Activated T-cell treated with anti-CD3 and anti-CD28 coated beads, Interleukin-2, amount 50 U/mL, for 1 hour (primary cell): ENCODE data around the gene TWIST2.

ENCODE experiments used
- DNase-seq: peaks from one replicate; pipeline ENCODE4 v3.0.0-alpha.2; 2020

The TWIST2 gene

DNA sequence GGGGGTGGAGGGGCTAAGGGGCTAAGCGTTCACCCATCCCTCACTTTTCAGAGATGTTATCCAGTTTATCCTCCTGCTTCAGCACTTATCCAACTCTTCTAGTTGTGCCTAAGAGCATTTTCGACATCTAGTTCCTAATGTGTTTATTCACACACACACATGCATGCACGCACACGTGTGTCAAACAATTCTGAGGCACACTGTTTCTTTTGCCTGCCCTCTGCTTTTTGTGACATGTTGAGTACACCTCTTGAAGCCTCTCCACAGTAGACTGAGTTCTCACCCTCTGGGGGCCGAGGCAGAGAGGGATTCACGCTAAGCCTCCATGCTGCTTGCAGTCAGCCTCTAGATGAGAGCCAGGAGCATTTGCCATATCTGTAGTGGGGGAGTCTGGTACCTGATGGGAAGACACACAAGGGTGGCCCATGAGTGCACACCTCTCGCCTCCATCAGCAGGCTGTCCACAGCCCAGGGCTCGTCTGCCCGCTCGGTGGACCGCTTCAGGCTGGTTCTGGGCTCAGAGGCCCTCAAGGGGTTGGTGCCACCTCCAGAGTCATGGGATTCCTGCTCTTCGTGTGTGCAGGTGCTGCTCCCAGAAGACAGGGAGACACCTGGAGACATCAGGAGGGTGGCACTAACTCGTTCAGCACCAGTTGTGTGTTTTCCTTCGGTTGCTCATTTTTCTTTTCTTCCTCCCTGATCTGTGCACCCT lies 11.9 kb downstream of the TWIST2 start:
- no peak for DNase-seq

DNA sequence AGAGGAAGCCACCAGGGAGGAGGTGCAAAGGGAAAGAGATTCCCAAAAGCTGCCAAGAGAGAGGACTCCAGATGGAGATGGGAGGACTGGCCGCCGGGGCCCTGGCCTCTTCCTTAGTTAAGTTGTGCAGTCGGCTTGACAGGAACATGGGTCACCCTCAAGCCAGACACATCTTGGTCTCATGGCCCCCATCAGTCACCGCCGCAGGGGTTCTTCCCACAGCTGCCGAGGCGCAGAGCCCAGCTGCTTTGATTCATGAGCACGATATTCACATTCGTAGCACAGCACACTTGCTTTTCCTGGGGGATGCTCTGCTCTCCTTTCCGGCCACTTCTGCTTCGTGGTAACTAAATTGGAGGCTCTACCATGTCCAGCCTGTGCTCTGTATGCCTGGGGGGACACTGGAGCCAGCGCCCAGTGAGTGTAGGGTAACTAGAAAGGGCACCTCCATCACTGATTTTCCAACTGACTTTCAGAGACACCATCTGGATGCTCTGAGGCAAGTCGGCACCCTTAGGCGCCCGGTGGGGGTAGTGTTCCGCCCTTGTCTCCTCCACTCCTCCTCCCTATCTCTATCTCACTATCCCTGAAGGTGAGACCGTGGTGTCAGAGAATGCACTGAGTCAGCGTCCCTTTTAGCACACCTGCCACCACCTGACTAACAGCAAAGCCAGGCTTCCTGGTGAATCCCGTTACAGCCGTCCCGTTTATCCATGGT lies 13.3 kb downstream of the TWIST2 start:
- DNase-seq: no peak

DNA sequence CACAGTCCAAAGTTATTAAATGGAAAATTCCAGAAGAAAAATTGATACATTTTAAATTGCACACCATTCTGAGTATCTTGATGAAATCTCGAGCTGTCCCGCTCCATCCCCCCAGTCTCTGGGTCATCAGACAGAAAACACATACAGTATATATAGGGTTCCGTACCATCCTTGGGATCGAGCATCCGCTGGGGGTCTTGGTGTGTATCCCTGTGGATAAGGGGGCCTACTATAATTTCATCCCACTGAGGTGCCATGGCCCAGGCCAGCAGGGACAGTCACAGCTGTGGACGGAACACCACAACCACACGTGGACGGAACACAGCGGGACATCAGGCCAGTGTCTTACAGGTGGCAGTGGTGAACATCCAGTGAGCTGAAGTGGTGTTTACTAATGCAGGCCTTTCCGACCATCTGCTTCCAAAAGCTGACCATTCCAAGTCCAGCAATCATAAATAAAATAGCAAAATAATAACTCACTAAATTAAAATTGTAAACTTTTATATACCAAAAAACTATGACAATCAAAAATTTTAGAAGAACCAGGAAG lies 14.0 kb downstream of the TWIST2 start:
- no peak for DNase-seq

DNA sequence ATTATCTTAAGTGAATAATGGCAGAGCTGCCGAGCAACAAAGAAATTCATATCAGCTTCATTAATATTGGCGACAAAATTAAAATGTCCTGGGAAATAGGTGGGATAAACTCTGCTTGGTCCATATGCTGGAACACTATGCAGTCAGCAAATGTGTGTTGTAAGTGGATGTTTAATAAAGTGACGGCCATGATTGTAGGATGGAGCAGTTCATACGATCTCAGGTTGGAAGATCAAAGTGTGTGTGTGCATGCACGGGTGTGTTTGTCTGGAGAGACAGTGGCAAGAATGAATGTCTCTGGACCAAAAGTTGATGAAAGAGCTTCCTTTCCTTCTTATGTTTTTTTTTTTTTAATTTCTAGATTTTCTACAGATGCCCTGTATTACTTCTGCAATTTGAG lies 14.8 kb downstream of the TWIST2 start:
- no peak for DNase-seq

DNA sequence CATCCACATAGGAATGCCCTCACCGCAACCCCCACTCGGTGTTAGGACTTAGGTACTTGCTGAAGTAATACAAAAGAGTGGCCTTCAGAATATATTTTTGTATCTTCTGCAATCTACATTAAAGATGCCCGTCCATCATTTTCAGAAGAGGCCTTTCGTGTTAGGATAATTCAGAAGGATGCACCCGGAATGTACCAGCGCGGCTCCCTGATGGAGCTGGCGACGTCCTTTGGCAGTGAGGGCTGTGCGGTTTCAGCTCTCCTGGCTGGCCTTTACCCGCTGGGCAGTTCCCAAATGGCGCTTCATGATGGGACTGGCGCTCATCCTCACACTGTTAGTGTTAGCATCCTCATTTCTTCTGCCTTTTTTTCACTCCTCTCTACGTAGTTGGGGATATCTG lies 15.3 kb downstream of the TWIST2 start:
- DNase-seq: no peak

DNA sequence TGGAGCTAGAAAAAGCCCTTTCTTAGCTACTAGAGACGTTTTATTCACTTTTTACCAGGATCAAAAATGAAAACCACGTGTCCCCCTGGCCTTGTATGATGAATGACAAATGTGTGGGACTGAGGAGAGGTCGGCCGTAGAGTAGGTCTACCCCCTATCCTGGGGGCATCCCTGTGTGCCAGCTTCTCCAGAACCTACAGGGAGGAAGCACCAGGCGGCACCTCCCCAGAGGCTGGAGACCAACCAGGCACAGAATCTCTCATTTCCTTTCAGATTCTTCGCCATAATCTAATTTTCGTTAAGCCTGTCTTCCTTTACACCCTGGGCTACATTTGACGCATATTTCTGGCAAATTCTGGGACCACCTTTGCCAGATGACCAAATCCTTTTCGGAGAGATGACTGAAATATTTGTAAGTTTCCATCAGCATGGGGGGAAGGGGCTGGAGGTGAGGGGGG lies 15.9 kb downstream of the TWIST2 start:
- DNase-seq: no peak

DNA sequence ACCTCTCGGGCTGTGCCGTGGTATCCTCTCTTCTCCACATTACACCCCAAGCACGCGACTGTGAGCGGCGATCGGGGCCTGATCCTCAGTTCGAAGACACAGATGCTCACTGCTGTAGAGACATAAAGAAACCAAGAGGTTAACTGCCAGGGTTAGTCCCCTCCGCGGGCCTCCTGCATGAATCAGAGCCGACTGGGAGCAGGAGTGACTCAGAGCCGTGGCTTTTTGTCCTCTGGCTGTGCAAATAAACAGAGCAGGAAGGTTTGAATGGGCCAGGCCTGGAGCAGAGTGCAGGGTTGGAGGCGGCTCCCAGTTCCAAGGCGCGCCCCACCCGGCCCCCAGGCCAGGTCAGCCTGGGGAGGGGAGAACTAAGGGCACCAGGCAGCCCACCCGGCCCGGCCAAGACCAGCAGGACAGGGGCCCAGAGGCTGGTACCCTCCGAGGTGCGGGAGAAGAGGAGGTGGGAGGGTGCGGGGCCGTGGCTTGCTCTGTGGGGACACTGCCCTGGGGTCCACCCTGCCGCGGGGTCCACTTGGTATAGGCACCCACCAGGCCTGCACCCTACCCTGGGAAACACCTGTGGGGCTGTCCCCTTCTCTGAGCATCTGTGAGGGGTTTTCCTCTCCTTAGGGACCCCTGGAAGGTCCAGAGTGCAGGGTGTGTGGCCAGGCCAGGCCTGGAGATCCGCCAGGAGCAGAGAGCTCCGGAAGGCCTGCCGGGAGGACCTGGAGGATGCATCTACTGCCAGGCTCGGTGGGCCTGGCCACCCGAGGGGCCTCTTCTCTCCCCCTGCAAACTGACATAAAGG lies 16.5 kb downstream of the TWIST2 start:
- no peak for DNase-seq

DNA sequence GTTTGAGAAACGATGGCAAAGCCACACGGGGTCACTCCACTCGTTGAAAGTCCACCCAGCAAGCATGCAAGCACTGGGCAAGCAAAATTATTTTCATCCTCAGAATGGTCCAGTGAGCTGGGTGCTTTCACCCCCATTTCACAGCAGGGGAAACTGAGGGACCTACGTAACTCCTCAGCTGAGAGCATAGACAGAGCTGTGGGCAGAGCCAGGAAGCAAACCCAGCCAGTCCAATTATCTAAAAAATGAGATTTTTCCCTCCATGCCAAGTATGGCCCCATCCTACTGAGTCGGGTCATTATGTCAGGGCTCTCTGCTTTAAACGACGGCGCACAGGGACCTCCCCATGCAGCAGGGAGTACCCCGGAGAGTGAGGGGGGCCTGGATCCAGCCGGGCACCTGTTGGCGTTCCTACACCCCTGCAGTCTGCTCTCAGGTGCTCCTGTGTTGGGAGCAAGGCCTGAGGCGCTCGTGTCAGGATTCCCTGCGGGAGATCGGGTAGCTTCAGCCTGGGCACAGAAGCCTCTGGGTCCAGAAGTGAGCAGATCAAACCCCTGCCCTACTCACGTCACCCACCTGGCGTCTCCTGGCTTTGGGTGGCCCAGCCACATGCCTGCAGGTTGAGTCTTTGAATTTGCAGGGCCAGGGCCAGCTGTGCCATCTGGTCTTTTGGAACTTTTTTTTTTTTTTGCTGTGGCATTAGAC lies 17.3 kb downstream of the TWIST2 start:
- no peak for DNase-seq

DNA sequence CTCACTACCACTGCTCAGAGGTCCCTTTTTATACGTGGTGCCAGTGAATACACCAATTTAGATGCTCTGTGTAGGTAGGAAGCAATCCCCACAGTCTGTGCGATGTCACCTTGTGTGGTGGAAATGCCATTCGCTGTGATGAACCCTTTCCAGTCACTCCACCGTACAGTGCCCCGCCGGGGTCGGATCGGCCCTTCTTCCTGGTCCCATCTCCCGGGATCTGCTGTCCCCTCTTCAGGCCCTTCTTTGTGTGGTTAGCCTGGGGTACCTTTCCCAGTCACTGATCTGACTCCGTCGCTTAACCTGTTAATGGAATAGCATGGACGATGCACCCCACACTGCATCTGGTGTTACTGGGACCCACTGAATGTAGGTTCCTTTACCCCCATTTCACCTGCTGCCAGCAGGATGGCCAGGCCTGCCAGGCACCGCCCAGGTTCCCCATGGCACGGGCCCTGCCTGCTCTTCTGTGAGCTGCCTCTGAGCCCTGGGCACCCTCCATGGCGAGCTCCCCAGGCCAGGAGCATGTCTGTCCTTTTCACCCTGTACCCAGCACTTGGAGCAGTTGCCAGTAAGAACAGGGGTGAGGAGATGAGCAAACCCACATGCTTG lies 18.0 kb downstream of the TWIST2 start:
- no peak for DNase-seq

DNA sequence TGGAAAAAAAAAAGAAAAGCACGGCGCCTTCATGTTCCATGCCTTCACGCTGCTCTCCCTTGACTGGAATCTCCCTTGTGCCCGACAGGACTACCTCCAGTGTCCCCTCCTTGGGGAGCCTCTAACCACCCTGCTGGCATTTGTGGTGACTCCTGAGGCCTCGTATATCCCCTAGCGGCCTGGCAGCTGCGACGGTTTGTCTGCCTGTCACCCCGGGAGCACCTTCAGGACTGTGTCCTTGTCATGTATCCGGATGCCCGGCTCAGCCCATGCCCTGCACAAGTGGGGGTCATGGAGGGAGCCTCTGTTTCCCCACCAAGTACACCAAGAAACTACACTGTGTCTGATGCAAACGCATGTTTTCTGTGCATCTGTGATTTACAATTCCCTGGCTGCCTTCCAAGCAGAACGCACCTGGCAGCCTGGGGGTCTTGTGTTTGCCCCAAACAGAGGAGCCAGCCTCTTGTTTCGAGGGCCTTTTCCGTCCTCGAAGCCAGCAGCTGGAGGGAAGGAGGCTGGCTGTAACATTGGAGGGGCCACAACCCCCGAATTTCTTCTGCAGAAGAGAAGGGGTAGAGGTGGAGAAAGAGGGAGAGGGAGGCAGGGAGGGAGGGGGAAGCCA lies 18.9 kb downstream of the TWIST2 start:
- DNase-seq: no peak

DNA sequence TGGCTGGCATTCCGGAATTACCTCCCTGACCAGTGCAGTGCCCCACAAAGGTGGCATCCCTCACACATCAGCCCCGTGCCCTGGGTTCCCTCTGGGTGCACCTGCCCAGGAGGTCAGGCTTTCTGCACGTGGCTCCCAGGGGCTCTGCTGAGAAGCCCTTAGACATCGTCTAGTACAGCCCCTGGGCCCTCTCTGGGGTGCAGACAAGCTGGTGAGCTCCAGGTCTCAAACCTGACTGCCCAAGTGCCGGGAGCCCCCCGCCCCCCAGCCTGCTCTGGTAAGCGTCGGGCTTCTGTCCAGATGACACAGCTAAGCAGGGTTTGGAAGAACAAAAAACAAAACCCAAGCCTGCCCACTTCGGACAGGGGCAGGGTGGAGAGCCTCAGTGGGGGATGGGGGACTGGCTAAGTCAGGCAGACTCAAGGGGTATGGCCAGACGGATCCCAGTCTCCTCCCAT lies 20.2 kb downstream of the TWIST2 start:
- DNase-seq: no peak

DNA sequence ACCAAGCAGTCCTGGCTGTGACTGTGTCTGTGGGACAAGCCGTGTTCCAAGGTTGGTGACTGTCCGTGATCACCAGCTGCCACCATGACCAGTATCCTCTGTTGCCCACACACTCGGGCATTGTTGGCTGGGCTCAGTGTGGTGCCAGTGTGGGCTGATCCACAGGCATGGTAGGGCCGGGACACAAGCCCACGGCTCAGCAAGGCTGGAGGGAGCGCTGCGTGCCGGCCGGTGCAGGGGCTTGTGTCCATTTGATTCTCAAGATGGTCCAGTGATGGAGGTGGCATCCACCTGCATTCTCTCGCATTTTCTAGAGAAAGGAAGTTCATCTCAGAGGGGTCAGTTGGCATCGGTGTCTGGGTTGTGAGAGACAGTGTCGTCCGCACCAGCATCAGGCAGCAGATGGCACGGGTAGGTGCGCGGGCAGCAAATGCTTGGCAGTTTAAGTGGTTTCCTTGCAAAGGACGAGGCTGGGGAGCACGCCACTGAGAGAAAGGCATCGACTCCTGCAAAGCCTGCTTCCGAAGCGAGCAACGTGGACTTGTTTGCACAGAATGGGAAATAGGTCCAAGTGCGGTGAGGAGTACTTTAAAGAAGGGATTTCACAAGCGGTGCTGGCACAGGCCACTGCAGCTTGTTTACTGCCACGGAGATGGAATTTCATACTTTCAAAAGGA lies 20.9 kb downstream of the TWIST2 start:
- DNase-seq: no peak

DNA sequence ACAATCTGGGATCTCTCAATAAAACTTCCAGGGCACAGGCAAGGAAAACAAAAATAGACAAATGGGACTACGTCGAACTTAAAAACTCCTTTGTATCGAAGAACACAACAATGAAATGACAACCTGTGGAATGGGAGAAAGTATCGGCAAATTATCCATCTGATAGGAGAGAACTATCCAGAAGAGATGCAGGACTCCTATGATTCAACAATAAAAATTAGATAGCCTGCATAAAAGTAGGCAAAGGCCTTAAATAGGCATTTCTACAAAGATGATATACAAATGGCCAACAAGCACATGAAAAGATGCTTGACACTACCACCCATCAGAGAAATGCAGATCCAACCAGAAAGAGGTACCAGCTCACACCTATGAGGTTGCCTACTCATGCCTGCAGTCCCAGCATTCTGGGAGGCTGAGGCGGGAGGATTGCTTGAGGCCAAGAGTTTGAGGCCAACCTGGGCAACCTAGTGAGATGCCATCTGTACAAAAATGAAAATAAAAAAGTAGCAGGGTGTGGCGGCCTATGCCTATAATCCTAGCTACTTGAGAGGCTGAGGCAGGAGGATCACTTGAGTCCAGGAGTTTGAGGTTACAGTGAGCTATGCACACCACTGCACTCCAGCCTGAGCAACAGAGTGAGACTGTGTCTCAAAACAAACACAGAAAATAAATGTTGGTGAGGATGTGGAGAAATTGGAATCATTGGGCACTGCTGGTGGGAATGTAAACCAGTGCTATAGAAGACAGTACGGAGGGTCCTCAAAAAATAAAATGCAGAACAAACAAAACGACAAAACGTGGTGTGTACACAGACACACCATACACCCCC lies 21.6 kb downstream of the TWIST2 start:
- DNase-seq: no peak

DNA sequence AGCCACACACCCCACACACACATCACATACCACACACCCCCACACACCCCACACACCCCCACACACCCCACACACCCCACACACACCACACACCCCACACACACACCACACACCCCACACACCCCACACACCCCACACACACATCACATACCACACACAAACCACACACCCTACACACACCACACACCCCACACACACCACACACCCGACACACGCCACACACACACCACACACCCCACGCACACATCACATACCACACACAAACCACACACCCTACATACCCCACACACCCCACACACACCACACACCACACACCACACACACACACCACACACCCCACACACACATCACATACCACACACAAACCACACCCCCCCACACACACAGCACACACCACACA lies 22.4 kb downstream of the TWIST2 start:
- no peak for DNase-seq

DNA sequence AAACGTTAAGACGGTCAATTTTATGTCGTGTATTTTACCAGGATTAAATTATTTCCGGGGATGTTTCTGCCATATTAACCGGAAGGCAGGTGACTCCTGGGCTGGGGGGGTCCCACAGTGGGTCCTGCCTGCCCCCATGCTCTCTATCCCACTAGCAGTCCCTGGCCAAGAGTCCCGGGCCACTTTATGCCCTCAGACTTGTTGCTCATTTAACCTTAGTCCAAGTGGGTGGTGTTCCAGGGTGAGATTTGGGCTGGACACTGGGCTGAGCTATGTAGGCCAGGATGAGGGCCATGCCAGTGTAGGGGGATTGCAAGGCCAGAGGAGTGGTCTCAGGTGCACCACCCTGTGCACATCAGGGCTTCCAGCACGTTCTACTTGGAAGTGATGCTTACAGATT lies 24.1 kb downstream of the TWIST2 start:
- DNase-seq: no peak

DNA sequence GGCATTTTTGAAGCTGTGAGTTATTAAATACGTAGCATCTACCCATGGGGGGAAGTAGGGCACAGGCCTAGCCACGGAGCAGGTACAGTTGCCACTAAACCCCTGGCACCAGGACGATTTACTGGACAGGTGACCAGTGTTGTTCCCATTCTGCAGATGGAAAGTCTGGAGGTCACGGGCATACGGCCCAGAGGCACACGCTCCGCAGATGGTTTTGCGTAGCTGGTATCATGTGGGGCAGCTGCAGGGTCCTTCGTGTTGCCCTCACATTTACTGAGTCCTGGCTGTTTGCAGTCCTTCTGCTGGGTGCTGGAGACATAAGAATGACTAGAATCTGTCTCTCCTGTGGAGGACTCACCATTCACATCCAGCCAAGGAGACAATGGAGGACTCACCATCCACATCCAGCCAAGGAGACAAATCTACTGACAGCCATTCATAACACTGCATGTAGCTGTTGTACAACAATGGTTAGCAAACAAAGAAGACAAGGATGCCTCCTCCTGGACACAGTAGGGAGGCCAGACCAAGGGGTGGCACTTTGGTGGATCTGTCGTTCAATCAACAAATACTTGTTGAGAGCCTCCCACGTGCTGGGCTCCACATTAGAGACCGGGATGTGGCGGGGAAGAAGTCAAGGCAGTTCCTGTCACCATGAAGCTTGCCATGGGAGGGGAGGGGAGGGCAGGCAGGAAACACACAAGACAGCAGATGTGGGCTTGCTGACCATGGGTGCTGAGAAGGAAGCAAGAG lies 24.9 kb downstream of the TWIST2 start:
- no peak for DNase-seq

DNA sequence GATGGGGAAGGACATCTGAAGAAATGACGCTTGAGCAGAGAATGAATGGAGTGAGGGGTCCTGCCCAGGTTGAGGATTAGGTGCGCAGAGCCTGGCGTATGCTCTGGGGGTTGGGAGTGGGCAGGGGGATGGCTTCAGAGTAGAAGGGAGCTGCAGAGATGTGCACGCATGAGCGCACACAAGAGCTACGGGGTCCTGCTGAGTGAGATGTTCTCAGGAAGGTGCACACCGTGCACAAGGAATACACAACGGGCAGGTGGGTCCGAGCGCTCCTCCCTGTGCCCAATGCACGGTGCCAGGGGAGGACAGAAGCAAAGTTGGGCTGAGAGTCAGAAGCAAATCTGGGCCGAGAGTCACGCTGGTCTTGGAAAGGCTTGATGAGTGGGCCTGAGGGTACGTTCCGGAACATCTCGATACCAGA lies 25.5 kb downstream of the TWIST2 start:
- no peak for DNase-seq

DNA sequence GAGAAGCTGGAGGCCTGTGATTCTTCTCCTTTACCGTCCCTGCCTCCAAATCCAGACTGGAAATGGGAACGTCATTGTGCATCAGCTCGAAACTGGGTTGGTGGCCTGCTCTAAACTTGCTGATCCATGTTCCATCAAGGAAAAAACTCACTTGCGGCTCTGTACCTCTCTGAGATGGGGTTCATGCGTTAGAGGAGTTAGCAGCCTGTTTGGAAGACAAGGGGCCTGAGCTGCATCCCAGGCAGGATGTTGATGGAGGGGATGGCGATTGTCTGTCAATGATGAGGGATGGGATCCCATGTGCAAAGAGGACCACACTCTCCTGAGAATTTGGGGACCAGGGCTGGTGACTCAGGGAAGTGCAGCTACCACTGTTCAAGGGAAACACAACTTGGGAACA lies 26.0 kb downstream of the TWIST2 start:
- no peak for DNase-seq

DNA sequence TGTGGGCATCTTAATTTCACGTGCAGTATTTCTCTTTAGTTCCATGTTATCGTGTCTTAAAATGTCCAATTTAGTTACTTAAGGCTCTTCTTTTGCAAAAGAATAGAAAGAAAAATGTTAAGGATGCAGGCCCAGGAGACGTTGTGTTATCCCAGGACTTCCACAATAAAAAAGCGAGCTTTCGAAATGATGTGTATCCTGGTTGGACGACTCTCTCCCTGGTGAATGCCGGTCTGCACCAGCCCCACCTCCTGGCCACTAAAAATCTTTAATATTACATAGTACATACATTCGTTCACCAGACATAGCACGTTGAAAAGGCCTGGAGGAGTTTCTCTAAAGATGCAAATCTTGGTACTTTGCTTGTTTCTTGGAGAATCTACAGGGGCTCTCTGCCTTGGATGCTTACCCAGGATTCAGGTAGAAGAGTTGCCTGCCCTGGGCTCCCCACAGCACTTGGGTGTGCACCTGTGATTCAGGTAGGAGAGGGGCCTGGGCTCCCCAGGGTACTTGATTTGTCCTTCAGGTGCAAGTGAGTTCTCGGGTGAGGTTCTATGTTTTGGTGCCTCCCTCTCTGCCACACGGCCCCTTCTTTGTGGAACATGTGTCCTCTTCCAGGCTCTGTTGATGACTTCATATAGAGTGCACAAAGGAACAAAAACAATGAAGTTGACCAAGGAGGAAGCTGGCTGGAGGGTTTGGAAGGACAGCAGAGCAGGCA lies 26.6 kb downstream of the TWIST2 start:
- DNase-seq: no peak
